Middle frontal gyrus (tissue), 1 donor: ENCODE measurements around the gene TPRX2.
"Not testable (repeated sequence)": the region's sequence is repeated elsewhere in the genome, so short reads cannot be mapped to it uniquely, and the experiment has no call there.

Experiments used
- DNase-seq: peaks from one replicate; pipeline ENCODE4 v3.0.0-alpha.2; 2015; ENCODE audit warnings: low spot score; ENCODE audit errors: extremely low spot score

The TPRX2 gene

GRCh38 chr19:47860602-47861297, 1.7 kb downstream of the TPRX2 start:
- DNase-seq, result no peak

- no peak for DNase-seq
Measured at GRCh38 chr19:47861630-47862029, 2.6 kb downstream of the TPRX2 start.

DNA sequence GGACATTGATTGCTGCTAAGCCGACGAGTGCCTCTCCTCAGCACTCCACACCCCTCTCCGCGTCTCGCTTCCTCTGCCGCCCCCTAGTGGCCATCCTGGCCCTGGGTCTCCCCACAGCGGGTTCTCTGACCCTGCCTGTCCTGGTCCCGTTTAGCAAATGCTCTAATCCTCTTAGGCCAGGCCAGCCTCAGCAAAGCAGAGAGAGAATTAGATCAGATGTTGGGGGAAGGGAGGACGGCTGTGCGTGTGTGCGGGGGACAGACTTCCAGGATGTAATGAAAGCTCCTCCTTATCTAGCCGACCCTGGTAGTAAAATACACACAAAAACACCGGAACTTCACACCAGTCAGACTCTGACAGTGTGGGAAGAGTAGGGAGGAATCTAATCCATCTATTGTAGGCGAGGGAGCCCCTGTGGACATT, 4.5 kb downstream of the TPRX2 start:
- DNase-seq, result peak; percentile 12

GRCh38 chr19:47865166-47865565, 6.1 kb downstream of the TPRX2 start:
- no peak for DNase-seq

DNA sequence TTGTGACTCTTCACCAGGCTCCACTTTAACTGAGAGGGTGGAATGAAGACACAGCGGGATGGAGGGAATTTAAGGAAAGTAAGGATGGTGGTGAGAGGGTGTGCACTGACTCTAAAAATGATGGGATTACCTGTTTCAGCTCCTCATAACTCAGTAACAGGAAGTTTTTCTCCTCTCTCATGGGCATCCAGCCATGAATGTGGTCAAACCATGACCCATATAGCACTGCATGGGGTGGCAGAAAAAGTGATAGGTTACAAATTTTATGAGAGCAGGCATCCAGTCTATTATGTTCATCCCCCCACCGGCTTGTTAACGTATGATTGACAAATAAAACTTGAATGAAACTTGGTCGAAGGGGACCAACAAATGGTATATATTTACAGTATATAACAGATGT, 19.9 kb downstream of the TPRX2 start:
- no peak for DNase-seq

DNA sequence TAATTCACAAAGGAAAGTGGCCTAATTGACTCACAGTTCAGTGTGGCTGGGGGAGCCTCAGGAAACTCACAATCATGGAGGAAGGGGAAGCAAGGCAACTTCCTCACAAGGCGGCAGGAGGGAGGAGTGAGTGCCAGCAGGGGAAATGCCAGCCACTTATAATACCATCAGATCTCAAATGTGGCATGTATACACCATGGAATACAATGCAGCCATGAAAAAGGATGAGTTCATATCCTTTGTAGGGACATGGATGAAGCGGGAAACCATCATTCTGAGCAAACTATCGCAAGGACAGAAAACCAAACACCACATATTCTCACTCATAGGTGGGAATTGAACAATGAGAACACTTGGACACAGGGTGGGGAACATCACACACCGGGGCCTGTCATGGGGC, 20.4 kb downstream of the TPRX2 start:
- DNase-seq, result not testable (repeated sequence)

DNA sequence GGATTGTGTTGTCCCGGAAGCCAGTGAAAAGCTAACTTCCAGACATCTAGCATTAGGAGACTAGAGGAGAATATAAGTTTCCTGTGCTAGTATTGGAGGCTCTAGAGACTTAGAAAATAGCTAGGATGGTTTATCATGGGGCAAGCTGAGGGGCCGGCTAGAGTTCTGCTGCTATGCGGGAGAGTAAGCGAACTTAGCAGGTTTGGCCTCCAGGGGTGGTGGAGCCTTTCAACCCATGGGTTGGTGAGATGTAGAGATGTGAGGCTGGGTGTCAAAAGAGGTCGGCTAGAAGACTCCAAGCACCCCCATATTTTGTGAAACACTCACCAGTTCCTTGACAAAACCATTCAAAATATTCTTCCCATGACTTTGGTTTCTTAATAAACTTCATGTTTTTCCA, 22.7 kb downstream of the TPRX2 start:
- DNase-seq, result no peak

- no peak for DNase-seq
Measured at GRCh38 chr19:47882890-47883289, 23.9 kb downstream of the TPRX2 start.

GRCh38 chr19:47885067-47885463, 26.0 kb downstream of the TPRX2 start:
- no peak for DNase-seq

- DNase-seq, result no peak
Measured at GRCh38 chr19:47886010-47886559, 27.1 kb downstream of the TPRX2 start, which contains the start of gene SULT2A1. Gene SULT2A1 (minus strand): TSS chr19:47886315. CDS start chr19:47886257, 58 bp downstream.

GRCh38 chr19:47890865-47891621, 32.0 kb downstream of the TPRX2 start:
- DNase-seq, result no peak

DNA sequence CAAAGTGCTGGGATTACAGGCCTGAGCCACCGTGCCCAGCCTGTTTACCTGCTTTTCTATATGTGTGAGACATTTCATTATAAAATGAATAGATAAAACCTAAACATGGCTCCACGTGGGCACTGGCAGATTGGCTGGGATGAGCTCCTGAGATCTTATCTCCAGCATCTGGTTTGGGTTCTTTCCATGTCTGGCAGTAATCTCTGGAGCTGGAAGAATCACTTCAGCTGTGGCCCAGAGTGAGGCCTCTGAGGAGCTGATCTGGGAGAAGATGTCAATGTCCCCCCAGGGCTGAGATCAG, 32.5 kb downstream of the TPRX2 start:
- DNase-seq, result no peak

DNA sequence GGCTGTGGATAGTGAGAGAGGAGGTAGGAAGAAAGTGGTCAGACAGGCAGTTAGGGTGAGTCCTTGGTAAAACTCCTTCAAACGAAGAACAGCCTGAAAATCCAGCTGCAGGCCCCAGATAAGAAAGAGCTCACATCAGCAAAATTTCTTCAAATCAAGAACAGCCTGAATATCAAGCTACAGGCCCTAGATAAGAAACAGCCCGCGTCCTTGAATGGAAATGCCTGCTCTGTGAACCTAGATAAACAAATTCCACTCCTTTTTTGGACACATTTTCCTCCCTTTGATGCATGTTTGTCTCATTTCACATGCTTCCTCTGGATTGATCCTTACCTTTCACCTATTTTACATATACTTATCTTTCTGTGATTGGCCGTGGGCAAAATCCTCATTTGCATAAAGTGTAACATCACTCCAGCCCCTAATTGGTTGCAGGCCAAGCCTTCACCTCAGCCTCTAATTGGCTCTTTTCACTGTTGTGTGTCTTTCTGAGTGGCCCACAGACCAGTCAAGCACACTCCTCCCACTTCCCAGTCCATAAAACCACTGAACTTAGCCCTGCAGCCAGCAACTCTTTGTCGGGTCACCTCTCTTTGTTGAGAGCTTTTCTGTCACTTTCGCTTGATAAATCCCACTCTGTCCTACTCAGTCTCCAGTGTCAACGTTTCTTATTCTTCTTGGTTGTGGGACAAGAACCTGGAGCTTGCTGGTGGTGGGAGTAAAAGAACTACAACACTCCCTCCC, 33.1 kb downstream of the TPRX2 start:
- no peak for DNase-seq

- no peak for DNase-seq
Measured at GRCh38 chr19:47895165-47895782, 36.2 kb downstream of the TPRX2 start.

DNA sequence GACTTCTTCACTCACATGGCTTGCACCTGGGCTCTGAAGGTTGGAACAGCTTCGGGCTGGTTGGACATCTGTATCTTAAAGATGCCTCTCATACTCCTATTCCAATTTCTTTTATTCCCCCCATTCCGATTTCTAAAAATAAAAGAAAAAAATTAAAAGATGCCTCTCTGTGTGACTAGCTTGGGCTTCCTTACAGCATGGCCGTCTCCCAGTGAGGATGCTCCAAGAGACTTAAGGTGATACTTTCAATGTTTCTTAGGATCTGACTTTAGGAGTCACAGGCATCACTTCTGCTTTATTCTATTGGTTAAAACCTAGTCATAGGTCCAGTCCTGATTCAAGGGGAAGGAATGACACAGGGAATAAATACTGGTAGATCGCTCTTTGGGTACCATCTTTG, 37.0 kb downstream of the TPRX2 start:
- no peak for DNase-seq

DNA sequence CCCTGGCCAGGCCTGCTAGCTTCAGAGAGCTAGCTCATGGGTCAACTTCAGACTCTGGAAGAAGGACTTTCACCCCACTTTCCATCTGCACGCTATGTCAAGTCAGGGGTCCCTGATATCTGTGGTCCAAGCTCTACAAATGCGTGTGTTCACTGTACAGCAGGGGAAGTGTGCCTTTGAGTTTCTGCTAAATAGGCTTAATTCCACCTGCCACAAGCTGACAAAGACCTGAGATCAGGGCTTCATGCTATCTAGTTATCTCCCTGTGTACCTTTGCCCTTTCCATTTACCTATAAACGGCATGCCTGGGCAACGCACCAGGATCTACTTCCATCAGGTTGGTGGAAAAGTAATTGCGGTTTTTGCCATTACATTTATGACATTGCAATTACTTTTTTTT, 37.7 kb downstream of the TPRX2 start:
- DNase-seq, result no peak

GRCh38 chr19:47897861-47898260, 38.8 kb downstream of the TPRX2 start:
- DNase-seq, result no peak

GRCh38 chr19:47899335-47899734, 40.3 kb downstream of the TPRX2 start:
- DNase-seq, result no peak

- no peak for DNase-seq
Measured at GRCh38 chr19:47901370-47901769, 42.3 kb downstream of the TPRX2 start.

DNA sequence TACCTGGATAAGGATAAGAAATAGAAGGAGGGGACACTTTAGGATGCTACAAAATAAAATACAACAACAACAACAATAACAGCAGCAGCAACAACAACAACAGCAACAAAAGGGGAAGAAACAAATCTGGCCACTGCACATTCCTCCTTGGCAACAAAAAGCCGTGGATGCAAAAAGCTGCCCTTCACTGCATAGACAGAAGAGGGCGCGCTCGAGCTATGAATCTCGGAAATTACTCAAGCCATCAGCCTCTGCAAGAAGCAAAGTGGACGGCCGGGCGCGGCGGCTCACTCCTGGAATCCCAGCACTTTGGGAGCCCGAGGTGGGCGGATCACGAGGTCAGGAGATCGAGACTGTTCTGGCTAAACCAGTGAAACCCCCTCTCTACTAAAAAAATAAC, 50.3 kb downstream of the TPRX2 start:
- not testable (repeated sequence) for DNase-seq

DNA sequence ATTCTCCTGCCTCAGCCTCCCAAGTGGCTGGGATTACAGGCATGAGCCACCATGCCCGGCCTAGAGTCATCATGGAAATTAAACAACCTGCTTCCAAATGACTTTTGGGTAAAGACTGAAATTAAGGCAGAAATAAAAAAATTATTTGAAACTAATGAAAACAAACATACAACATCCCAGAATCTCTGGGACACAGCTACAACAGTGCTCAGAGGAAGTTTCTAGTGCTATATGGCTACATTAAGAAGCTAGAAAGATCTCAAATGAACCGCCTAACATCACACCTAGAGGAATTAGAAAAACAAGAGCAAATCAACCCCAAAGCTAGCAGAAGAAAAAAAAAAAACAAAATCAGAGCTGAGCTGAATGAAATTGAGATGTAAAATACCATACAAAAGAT, 51.2 kb downstream of the TPRX2 start:
- DNase-seq, result not testable (repeated sequence)
